HFFc6 (cell line): ENCODE results near the gene SSR4. TPM values are rescaled to one million over a fixed set of nuclear protein-coding genes. Genes with fewer than 3 reads are reported as not detected.

ENCODE experiments used
- DNase-seq: peaks from one replicate; pipeline ENCODE4 v3.0.0-alpha.2; 2018
- H3K27ac Mint-ChIP-seq: 2 replicates; pipeline ENCODE4 v1.8.0; 2020; ENCODE audit warnings: mild to moderate bottlenecking, mixed read lengths
- H3K27me3 Mint-ChIP-seq: 2 replicates; pipeline ENCODE4 v1.8.0; 2021; ENCODE audit warnings: mild to moderate bottlenecking, moderate library complexity, mixed read lengths; ENCODE audit not compliant: insufficient read depth
- H3K36me3 Mint-ChIP-seq: 2 replicates; pipeline ENCODE4 v1.8.0; 2021; ENCODE audit warnings: low read depth, mixed read lengths
- H3K4me1 Mint-ChIP-seq: 2 replicates; pipeline ENCODE4 v1.8.0; 2020; ENCODE audit warnings: low read depth, mixed read lengths
- H3K4me3 Mint-ChIP-seq: 2 replicates; pipeline ENCODE4 v1.8.0; 2020; ENCODE audit warnings: mild to moderate bottlenecking, moderate library complexity, mixed read lengths
- H3K9me3 Mint-ChIP-seq: 2 replicates; pipeline ENCODE4 v1.8.0; 2020; ENCODE audit warnings: mild to moderate bottlenecking, mixed read lengths
- total RNA-seq, 6 experiments: library from RNA; stranded (reverse); fragmentation: NEBNext Ultra II Directional; extraction: Animal tissue kit (Norgen Biotek cat#: 25700); gene quantifications; 2 replicates in 1 of 6; 3 replicates in 5 of 6; pipeline ENCODE4 v1.2.3, GENCODE V29; 2021
- TF ChIP-seq, protein P1 (sequence below): fragments of 200-600 bp; sonication (generic); IDR thresholded peaks from 2 replicates; pipeline ENCODE4 v1.5.0; 2021; ENCODE audit warnings: antibody characterized with exemption, mild to moderate bottlenecking

The SSR4 gene
- total RNA-seq, 6 experiments from 2014 or later: 171 to 247 (median 182) TPM

DNA sequence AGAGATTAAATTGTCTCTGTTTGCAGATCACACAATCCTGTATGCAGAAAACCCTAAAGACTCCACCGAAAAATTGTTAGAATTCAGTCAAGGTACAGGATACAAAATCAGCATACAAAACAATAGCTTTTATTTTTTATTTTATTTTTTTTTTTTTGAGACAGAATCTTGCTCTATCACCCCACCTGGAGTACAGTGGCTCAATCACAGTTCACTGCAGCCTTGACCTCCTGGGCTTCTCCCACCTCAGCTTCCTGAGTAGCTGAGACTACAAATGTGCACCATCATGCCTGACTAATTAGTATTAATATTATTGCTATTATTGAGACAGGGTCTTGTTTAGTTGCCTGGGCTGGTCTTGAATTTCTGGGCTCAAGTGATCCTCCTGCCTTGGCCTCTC lies 39.3 kb upstream of the SSR4 start:
- TF ChIP-seq, protein P1, sequence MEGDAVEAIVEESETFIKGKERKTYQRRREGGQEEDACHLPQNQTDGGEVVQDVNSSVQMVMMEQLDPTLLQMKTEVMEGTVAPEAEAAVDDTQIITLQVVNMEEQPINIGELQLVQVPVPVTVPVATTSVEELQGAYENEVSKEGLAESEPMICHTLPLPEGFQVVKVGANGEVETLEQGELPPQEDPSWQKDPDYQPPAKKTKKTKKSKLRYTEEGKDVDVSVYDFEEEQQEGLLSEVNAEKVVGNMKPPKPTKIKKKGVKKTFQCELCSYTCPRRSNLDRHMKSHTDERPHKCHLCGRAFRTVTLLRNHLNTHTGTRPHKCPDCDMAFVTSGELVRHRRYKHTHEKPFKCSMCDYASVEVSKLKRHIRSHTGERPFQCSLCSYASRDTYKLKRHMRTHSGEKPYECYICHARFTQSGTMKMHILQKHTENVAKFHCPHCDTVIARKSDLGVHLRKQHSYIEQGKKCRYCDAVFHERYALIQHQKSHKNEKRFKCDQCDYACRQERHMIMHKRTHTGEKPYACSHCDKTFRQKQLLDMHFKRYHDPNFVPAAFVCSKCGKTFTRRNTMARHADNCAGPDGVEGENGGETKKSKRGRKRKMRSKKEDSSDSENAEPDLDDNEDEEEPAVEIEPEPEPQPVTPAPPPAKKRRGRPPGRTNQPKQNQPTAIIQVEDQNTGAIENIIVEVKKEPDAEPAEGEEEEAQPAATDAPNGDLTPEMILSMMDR: no peak
- Mint-ChIP-seq H3K27me3 (peaks cover 5% of the 10 kb centered on the region), H3K9me3 (no peaks in the 10 kb centered on the region), H3K4me1 (no peaks in the 10 kb centered on the region), H3K27ac (no peak overlapping the region), H3K36me3 (no peaks in the 10 kb centered on the region), H3K4me3 (no peak overlapping the region)
- DNase-seq: no peak

DNA sequence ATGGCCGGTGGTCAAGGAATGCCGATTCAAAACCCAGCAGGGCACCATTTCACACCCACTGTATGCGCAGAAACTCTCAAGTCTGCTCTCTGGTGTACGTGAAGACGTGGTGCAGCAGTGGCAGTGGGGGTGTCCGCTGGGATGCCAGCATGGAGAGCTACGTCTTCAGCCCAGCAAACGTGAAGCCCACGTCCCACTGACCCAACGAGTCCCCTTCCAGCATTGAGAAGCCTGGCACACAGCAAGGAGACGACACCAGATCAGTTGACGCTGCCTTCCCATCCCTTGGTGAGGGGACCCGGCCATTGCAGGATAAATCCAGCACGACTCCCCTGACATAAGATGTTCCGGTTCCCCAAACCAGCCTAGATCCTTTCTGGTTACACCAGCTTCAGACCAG lies 32.6 kb upstream of the SSR4 start:
- H3K27me3 Mint-ChIP-seq: no peaks in the 10 kb centered on the region
- no peak overlapping the region for H3K4me3 Mint-ChIP-seq
- H3K9me3 Mint-ChIP-seq: no peaks in the 10 kb centered on the region
- H3K4me1 Mint-ChIP-seq: peaks cover 7% of the 10 kb centered on the region; the same call in 1 of the 2 replicates
- H3K36me3 Mint-ChIP-seq: no peaks in the 10 kb centered on the region
- no peak for DNase-seq
- no peak overlapping the region for H3K27ac Mint-ChIP-seq
- TF ChIP-seq, protein P1: no peak

DNA sequence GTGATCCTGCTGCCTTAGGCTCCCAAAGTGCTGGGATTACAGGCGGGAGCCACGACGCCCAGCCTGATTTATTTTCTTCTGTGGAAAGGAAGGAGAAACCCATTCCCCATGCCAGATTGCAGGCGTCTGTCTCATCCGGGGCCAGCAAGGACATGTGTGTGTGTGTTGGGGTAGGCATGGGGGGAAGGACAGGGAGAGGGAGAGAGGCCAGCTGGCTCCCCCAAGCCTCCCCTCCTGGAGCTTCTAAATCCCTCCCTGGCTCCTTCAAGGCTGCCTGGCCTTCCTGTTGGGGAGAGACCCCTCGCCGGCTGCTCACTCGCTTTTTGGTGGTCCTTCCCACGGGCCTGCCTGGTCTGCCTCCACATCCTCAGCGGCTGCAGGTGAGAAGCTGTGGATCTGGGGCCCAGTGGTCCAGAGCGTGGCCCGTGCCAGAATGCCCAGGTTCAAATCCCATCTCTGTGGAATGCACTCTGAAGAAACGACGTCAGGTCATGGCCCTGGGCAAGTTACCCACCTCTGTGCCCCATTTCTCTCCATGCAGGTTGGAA lies 31.8 kb upstream of the SSR4 start:
- Mint-ChIP-seq H3K4me1 (peaks cover 7% of the 10 kb centered on the region; the same call in 1 of the 2 replicates), H3K9me3 (no peaks in the 10 kb centered on the region), H3K36me3 (no peaks in the 10 kb centered on the region), H3K27ac (no peak overlapping the region), H3K27me3 (no peaks in the 10 kb centered on the region), H3K4me3 (no peak overlapping the region)
- no peak for DNase-seq
- TF ChIP-seq, protein P1: no peak

DNA sequence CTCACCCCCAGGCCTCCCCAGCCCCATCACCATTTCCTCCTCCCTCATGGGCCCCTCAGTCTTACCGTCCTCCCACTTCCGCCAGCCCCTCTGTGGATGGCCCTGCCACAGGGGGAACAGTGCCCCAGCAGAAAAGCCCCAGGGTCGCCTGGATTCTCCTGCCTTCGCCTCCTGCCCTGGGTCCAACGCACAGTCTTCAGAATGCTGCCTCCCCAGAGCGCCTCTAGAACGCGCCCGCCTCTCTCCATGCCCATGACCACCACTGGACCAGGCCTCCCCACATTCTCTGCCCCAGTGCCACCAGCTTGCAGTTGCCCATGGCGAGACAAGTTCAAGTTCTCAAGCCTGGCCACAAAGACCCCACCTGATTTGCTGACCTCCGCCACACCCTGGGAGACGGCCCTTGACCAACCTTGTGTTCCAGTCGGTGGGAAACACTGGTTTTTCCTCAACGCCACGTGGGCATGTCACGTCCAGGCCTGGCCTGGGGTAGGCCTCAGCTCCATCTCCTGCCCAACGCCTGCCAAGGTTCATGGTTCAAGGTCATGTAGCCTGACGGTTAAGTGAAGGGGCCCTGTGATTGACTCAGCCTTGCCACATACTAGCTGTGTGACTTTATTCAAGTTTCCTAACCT lies 31.1 kb upstream of the SSR4 start:
- H3K27ac Mint-ChIP-seq: no peak overlapping the region
- H3K36me3 Mint-ChIP-seq: no peaks in the 10 kb centered on the region
- no peak for DNase-seq
- peak overlapping the region; percentile 87; the same call in 1 of the 2 replicates for H3K4me3 Mint-ChIP-seq
- H3K27me3 Mint-ChIP-seq: no peaks in the 10 kb centered on the region
- peaks cover 7% of the 10 kb centered on the region; the same call in 1 of the 2 replicates for H3K4me1 Mint-ChIP-seq
- no peaks in the 10 kb centered on the region for H3K9me3 Mint-ChIP-seq
- TF ChIP-seq, protein P1: no peak

DNA sequence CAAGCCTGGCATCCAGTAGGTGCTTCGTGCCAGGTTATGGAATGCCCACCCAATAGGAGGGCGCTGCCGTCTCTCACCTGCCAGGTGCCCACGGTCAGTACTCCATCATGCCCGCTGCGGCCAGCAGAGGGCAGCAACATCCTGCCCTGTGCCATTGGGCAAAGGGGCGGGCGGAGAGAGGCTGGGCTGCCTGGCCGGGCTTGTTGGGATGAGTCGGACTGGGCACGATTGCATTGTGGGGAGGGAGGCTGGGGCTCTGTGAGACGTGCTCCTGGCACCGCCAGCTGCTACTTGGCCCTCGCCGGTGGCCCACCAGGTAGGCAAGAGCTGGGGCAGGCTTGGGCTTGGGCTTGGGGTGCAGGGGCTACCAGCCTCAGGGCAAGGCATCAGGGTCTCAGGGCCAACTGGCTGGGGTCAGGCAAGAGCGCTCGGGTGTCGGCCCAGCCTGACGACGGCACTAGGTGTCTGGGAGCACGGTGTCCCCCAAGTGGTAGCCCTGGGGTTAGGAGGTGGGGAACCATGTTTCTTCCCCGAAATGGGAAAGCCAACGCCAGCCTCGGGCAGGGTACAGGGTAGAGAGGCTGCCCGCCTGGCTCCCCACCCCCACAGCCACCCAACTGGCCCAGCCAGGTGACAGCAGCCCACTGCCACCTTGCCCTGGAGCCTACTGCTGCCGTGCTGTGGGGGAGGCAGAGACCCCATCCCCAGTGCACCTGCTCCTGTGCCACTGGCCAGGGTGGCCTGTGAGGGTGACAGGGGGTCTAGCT lies 30.3 kb upstream of the SSR4 start, which contains the start of gene PLXNB3:
PLXNB3 (plus strand) TSS at position 261 of the 767 bp plus-strand sequence. CDS start 1,287 bp downstream, outside the sequence.
- H3K36me3 Mint-ChIP-seq: no peaks in the 10 kb centered on the region
- no peaks in the 10 kb centered on the region for H3K27me3 Mint-ChIP-seq
- TF ChIP-seq, protein P1: peak; percentile 90
- H3K4me3 Mint-ChIP-seq: peak within 1 kb of the TSS; percentile 87
- peaks cover 7% of the 10 kb centered on the region; the same call in 1 of the 2 replicates for H3K4me1 Mint-ChIP-seq
- no peaks in the 10 kb centered on the region for H3K9me3 Mint-ChIP-seq
- peak within 1 kb of the TSS; percentile 48; the same call in 1 of the 2 replicates for H3K27ac Mint-ChIP-seq
- peak; percentile 72 for DNase-seq
